Adrenal gland (tissue), 12 donors: Measurements from ENCODE around the gene AGAP1. TPM values are rescaled to one million over a fixed set of nuclear protein-coding genes. Genes with fewer than 3 reads are reported as not detected.

Experiments used
- DNase-seq, 7 donors: peaks; one replicate each; pipeline ENCODE4 v3.0.0-alpha.2; 2019 to 2020
- H3K27ac ChIP-seq, 5 donors: fragments of 200-600 bp; sonication (generic) in 4 of 5; 1 replicate in 3 of 5; 2 replicates in 2 of 5; pipeline versions ENCODE4 v1.5.1 to v1.8.0; 2016 to 2020; ENCODE audit warnings: mild to moderate bottlenecking in 1 of 5
- H3K27me3 ChIP-seq: fragments of 200-600 bp; 2 replicates; pipeline ENCODE4 v1.8.0; 2021
- H3K36me3 ChIP-seq, 2 donors: fragments of 200-600 bp; replicated peaks in 1 of 2; 1 replicate in 1 of 2; 2 replicates in 1 of 2; pipeline versions ENCODE4 v1.5.1 to v1.8.0; 2018 to 2022
- H3K4me1 ChIP-seq, 2 donors: fragments of 200-600 bp; replicated peaks in 1 of 2; 1 replicate in 1 of 2; 2 replicates in 1 of 2; pipeline versions ENCODE4 v1.5.1 to v1.8.0; 2018 to 2021
- H3K4me3 ChIP-seq, 4 donors: fragments of 200-600 bp; sonication (generic) in 3 of 4; one replicate each; pipeline ENCODE4 v1.5.1; 2016 to 2018
- H3K9me3 ChIP-seq, 3 donors: fragments of 200-600 bp; sonication (generic) in 1 of 3; replicated peaks in 1 of 3; 1 replicate in 2 of 3; 2 replicates in 1 of 3; pipeline versions ENCODE4 v1.5.1 to v1.8.0; 2016 to 2021
- POLR2A ChIP-seq, 2 donors: fragments of 450-650 bp; IDR thresholded peaks; one replicate each; pipeline ENCODE4 v1.6.1; 2017; ENCODE audit warnings: antibody characterized with exemption in 2 of 2, mild to moderate bottlenecking in 2 of 2, moderate library complexity in 1 of 2
- WGBS, 4 donors: extraction: QIAGEN DNeasy Blood & Tissue Kit in 2 of 4; methylation state at CpG; one replicate each; pipeline versions ENCODE4 v1.1.5 to v1.1.7; 2013 to 2017; 5-methylcytosine and 5-hydroxymethylcytosine counted together
- intact Hi-C, 2 donors: fragments of 100-400 bp; cut with DNase I; formaldehyde crosslinking; loops; one replicate each; pipeline versions ENCODE4 v1.14.1 to v1.15.0; 2022 to 2023
- polyA plus RNA-seq, 3 donors: library from polyadenylated mRNA; stranded (reverse); fragments of 200-250 nt in 2 of 3; fragments of 350-450 nt in 1 of 3; fragmentation: Illumina TruSeq in 1 of 3; extraction: RNeasy Lipid Tissue Mini Kit (QIAGEN cat#74804) in 1 of 3; gene quantifications; one replicate each; pipeline ENCODE4 v1.2.3, GENCODE V29; 2013 to 2014
- total RNA-seq, 9 donors: library from RNA; depleted of rRNA in 4 of 9; stranded (reverse); fragments of >200 nt in 4 of 9; fragments of 120-200 nt in 1 of 9; fragmentation: NEBNext Ultra II Directional in 1 of 9; extraction: Animal tissue kit (Norgen Biotek cat#: 25700) in 1 of 9; gene quantifications; one replicate each; pipeline versions ENCODE4 v1.1.0 to v1.2.4, GENCODE V29; 2013 to 2023
- TF ChIP-seq, protein P1 (sequence below), 6 experiments: fragments of 450-650 bp in 4 of 6; fragments of 200-600 bp in 2 of 6; sonication (generic) in 1 of 6; IDR thresholded peaks; 1 replicate in 5 of 6; 2 replicates in 1 of 6; pipeline versions ENCODE4 v1.5.1 to v1.8.0; 2016 to 2021; ENCODE audit warnings: antibody characterized with exemption in 6 of 6, mild to moderate bottlenecking in 2 of 6, moderate library complexity in 1 of 6
- donor health status: healthy with polysubstance abuse.
- donor health status: Bipolar disorder and iron deficiency.
- donor health status: DM: yes; HTN: yes; CAD: no.
- donor health status: DM: no; HTN: no; CAD: no.
- donor health status: DM: no; HTN: no; CAD: no.
- donor health status: DM: yes; HTN: yes; CAD: no.

AGAP1 gene
- total and polyA plus RNA-seq, 12 donors: 5.3 to 29.6 (median 17.7) TPM

DNA sequence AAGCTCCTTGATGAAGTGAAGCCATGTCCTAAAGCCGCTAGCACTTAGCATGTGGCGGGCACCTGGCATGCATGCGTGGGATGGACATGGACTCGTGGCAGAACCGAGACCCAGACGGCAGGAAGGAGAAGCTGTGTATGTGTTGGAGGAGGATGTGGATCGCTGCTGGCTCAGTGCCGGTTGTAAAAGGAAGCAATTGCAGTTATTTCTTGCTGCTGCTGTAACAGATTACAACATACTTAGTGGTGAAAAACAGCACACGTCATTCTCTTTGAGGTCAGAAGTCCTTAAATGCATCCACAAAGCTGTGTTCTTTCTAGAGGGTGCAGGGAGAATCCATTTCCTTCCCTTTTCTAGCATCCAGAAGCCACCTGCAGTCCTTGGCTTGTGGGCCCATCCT, 74.6 kb downstream of the AGAP1 start:
- Histone ChIP-seq H3K9me3 (no peaks in the 10 kb centered on the region), H3K27me3 (no peaks in the 10 kb centered on the region), H3K27ac (no peak overlapping the region), H3K4me3 (no peak overlapping the region), H3K4me1 (peaks cover 0 to 4% of the 10 kb centered on the region in 2 donors), H3K36me3 (no peaks in the 10 kb centered on the region)
- 78 to 97% (median 81%) methylated on average over 9 of the region's 9 CpGs for WGBS, 4 donors
- TF ChIP-seq POLR2A (IDR thresholded peaks at IDR 0.05): no peak
- TF ChIP-seq, protein P1, sequence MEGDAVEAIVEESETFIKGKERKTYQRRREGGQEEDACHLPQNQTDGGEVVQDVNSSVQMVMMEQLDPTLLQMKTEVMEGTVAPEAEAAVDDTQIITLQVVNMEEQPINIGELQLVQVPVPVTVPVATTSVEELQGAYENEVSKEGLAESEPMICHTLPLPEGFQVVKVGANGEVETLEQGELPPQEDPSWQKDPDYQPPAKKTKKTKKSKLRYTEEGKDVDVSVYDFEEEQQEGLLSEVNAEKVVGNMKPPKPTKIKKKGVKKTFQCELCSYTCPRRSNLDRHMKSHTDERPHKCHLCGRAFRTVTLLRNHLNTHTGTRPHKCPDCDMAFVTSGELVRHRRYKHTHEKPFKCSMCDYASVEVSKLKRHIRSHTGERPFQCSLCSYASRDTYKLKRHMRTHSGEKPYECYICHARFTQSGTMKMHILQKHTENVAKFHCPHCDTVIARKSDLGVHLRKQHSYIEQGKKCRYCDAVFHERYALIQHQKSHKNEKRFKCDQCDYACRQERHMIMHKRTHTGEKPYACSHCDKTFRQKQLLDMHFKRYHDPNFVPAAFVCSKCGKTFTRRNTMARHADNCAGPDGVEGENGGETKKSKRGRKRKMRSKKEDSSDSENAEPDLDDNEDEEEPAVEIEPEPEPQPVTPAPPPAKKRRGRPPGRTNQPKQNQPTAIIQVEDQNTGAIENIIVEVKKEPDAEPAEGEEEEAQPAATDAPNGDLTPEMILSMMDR (IDR thresholded peaks at IDR 0.05): no peak
- DNase-seq: no peak
- intact Hi-C loops: no loop called here

DNA sequence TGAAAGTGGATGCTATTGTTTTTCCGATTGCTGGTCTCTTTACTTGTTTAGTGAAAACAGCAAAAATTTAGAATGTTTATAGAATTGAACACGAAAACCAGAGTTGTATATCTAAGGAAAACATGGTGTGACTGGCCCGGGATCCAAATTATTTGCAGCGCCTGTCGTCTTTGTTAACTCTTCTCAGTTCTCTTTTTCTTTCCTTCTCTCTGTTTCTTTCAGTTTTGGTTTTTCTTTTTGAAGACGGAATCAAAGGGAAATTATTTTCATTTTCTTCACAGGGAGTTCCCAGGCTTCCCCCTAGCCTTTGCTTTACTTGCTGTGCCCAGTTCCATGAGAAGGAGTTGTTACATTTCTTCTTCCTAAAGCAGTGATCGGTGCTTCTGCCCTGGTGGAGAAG, 76.0 kb downstream of the AGAP1 start:
- Histone ChIP-seq H3K9me3 (no peaks in the 10 kb centered on the region), H3K27me3 (no peaks in the 10 kb centered on the region), H3K4me1 (peaks cover 0 to 7% of the 10 kb centered on the region in 2 donors), H3K36me3 (no peaks in the 10 kb centered on the region), H3K4me3 (peak overlapping the region in 1 of 4 donors; percentile 26), H3K27ac (no peak overlapping the region)
- TF ChIP-seq POLR2A (IDR thresholded peaks at IDR 0.05): no peak
- TF ChIP-seq, protein P1 (IDR thresholded peaks at IDR 0.05): no peak
- no peak for DNase-seq
- intact Hi-C loops: no loop called here
- WGBS, 4 donors: 71 to 76% (median 74%) methylated on average over 7 of the region's 7 CpGs

GRCh38 chr2:235570256-235570655, 76.4 kb downstream of the AGAP1 start:
- Histone ChIP-seq H3K9me3 (no peaks in the 10 kb centered on the region), H3K27ac (no peak overlapping the region), H3K27me3 (no peaks in the 10 kb centered on the region), H3K4me3 (peak overlapping the region in 1 of 4 donors; percentile 26), H3K4me1 (peaks cover 0 to 7% of the 10 kb centered on the region in 2 donors), H3K36me3 (no peaks in the 10 kb centered on the region)
- intact Hi-C loops: no loop called here
- no peak for DNase-seq
- 70 to 79% (median 74%) methylated on average over 4 of the region's 4 CpGs for WGBS, 4 donors
- TF ChIP-seq, protein P1 (IDR thresholded peaks at IDR 0.05): no peak
- TF ChIP-seq POLR2A (IDR thresholded peaks at IDR 0.05): no peak

GRCh38 chr2:235570966-235571692, 77.3 kb downstream of the AGAP1 start:
- H3K4me1 ChIP-seq: peaks cover 0 to 7% of the 10 kb centered on the region in 2 donors
- H3K27me3 ChIP-seq: no peaks in the 10 kb centered on the region
- intact Hi-C loops: no loop called here
- no peaks in the 10 kb centered on the region for H3K36me3 ChIP-seq
- no peak overlapping the region for H3K27ac ChIP-seq
- no peak for DNase-seq
- TF ChIP-seq, protein P1 (IDR thresholded peaks at IDR 0.05): no peak
- TF ChIP-seq POLR2A (IDR thresholded peaks at IDR 0.05): no peak
- 89 to 95% (median 93%) methylated on average over 9 of the region's 9 CpGs for WGBS, 4 donors
- no peaks in the 10 kb centered on the region for H3K9me3 ChIP-seq
- H3K4me3 ChIP-seq: no peak overlapping the region
